NT2/D1 (cell line): Measurements from ENCODE around the gene MYO1F.

ENCODE experiments used
- DNase-seq: peaks from one replicate; pipeline ENCODE4 v3.0.0-alpha.2; 2011; ENCODE audit warnings: low read depth, low spot score
- H3K27me3 ChIP-seq: 2 replicates; pipeline ENCODE4 v1.6.0; 2011; ENCODE audit warnings: mild to moderate bottlenecking; ENCODE audit not compliant: insufficient read length, insufficient read depth
- H3K36me3 ChIP-seq: 2 replicates; pipeline ENCODE4 v1.6.1; 2011; ENCODE audit warnings: mild to moderate bottlenecking, low read length, mixed read lengths; ENCODE audit not compliant: insufficient read depth, insufficient read length
- H3K4me1 ChIP-seq: 2 replicates; pipeline ENCODE4 v1.5.1; 2011; ENCODE audit not compliant: insufficient read depth, insufficient read length
- H3K4me3 ChIP-seq: 2 replicates; pipeline ENCODE4 v1.5.1; 2011; ENCODE audit warnings: low read depth; ENCODE audit not compliant: insufficient read length
- H3K9ac ChIP-seq: 2 replicates; pipeline ENCODE4 v1.6.0; 2011; ENCODE audit warnings: low read depth; ENCODE audit not compliant: insufficient read length
- H3K9me3 ChIP-seq: 2 replicates; pipeline ENCODE4 v1.5.1; 2011; ENCODE audit warnings: mild to moderate bottlenecking, low read length; ENCODE audit not compliant: insufficient read depth
- SUZ12 ChIP-seq: IDR thresholded peaks from 2 replicates; pipeline ENCODE4 v1.6.1; 2011; ENCODE audit not compliant: insufficient read length, insufficient read depth; ENCODE audit errors: extremely low read depth
- YY1 ChIP-seq: IDR thresholded peaks from 2 replicates; pipeline ENCODE4 v1.6.1; 2011; ENCODE audit not compliant: insufficient read length, insufficient read depth
- ZNF274 ChIP-seq: IDR thresholded peaks from 2 replicates; pipeline ENCODE4 v1.6.1; 2011; ENCODE audit warnings: mild to moderate bottlenecking, low read depth, low read length

Gene MYO1F

GRCh38 chr19:8488365-8488764, 88.9 kb downstream of the MYO1F start:
- H3K9me3 ChIP-seq, result no peaks in the 10 kb centered on the region
- DNase-seq, result no peak
- H3K4me1 ChIP-seq, result peaks cover 12% of the 10 kb centered on the region
- H3K4me3 ChIP-seq, result no peak overlapping the region
- no peaks in the 10 kb centered on the region for H3K27me3 ChIP-seq
- TF ChIP-seq SUZ12 (no peak), ZNF274 (no peak), YY1 (no peak)
- peaks cover 75% of the 10 kb centered on the region for H3K36me3 ChIP-seq
- no peak overlapping the region for H3K9ac ChIP-seq

- Histone ChIP-seq H3K36me3 (peaks cover 85% of the 10 kb centered on the region), H3K27me3 (no peaks in the 10 kb centered on the region), H3K9me3 (no peaks in the 10 kb centered on the region), H3K4me1 (peaks cover 12% of the 10 kb centered on the region), H3K9ac (no peak overlapping the region), H3K4me3 (no peak overlapping the region)
- DNase-seq, result no peak
- no peak for TF ChIP-seq SUZ12
- no peak for TF ChIP-seq YY1
- TF ChIP-seq ZNF274, result no peak
Measured at GRCh38 chr19:8487137-8487851, 89.9 kb downstream of the MYO1F start.

GRCh38 chr19:8486661-8487136, 90.5 kb downstream of the MYO1F start:
- TF ChIP-seq ZNF274, result no peak
- no peak for TF ChIP-seq SUZ12
- TF ChIP-seq YY1, result no peak
- Histone ChIP-seq H3K4me1 (peaks cover 12% of the 10 kb centered on the region), H3K9me3 (no peaks in the 10 kb centered on the region), H3K36me3 (peaks cover 90% of the 10 kb centered on the region), H3K4me3 (no peak overlapping the region), H3K9ac (no peak overlapping the region), H3K27me3 (no peaks in the 10 kb centered on the region)
- DNase-seq, result no peak

GRCh38 chr19:8485561-8486371, 91.5 kb downstream of the MYO1F start:
- Histone ChIP-seq H3K4me1 (peaks cover 12% of the 10 kb centered on the region), H3K36me3 (peaks cover 97% of the 10 kb centered on the region)
- TF ChIP-seq SUZ12 (no peak), ZNF274 (no peak), YY1 (no peak)

GRCh38 chr19:8484331-8484894, 92.8 kb downstream of the MYO1F start:
- peaks cover 89% of the 10 kb centered on the region for H3K36me3 ChIP-seq
- H3K9ac ChIP-seq, result no peak overlapping the region
- H3K4me3 ChIP-seq, result no peak overlapping the region
- no peak for TF ChIP-seq SUZ12
- TF ChIP-seq ZNF274, result no peak
- TF ChIP-seq YY1, result no peak
- no peaks in the 10 kb centered on the region for H3K9me3 ChIP-seq
- no peaks in the 10 kb centered on the region for H3K27me3 ChIP-seq
- H3K4me1 ChIP-seq, result peaks cover 12% of the 10 kb centered on the region
- DNase-seq, result no peak

More at GRCh38 chr19:8485561-8486371, 91.5 kb downstream of the MYO1F start:
- Histone ChIP-seq H3K4me3 (no peak overlapping the region), H3K9me3 (no peaks in the 10 kb centered on the region), H3K27me3 (no peaks in the 10 kb centered on the region), H3K9ac (no peak overlapping the region)
- no peak for DNase-seq

- H3K9ac ChIP-seq, result no peak overlapping the region
- H3K9me3 ChIP-seq, result no peaks in the 10 kb centered on the region
- peaks cover 12% of the 10 kb centered on the region for H3K4me1 ChIP-seq
- no peak for TF ChIP-seq YY1
- no peak for TF ChIP-seq SUZ12
- TF ChIP-seq ZNF274, result no peak
- no peak for DNase-seq
- H3K27me3 ChIP-seq, result no peaks in the 10 kb centered on the region
- peaks cover 90% of the 10 kb centered on the region for H3K36me3 ChIP-seq
- H3K4me3 ChIP-seq, result no peak overlapping the region
Measured at GRCh38 chr19:8483165-8483564, 94.1 kb downstream of the MYO1F start.

- Histone ChIP-seq H3K27me3 (no peaks in the 10 kb centered on the region), H3K4me1 (peaks cover 9% of the 10 kb centered on the region), H3K36me3 (peaks cover 90% of the 10 kb centered on the region), H3K9me3 (no peaks in the 10 kb centered on the region), H3K9ac (no peak overlapping the region), H3K4me3 (no peak overlapping the region)
- no peak for DNase-seq
- TF ChIP-seq SUZ12 (no peak), YY1 (no peak), ZNF274 (no peak)
Measured at GRCh38 chr19:8482696-8483095, 94.5 kb downstream of the MYO1F start.
